Chondrocyte (in vitro differentiated cells): ENCODE results near the gene ARHGAP18. TPM values are rescaled to one million over a fixed set of nuclear protein-coding genes. Genes with fewer than 3 reads are reported as not detected.

Experiments
- DNase-seq: peaks from one replicate; pipeline ENCODE4 v3.0.0; 2021; ENCODE audit warnings: mixed read lengths, low spot score
- H3K27ac Mint-ChIP-seq: one replicate; pipeline ENCODE4 v1.8.0; 2021; ENCODE audit warnings: mild to moderate bottlenecking, moderate library complexity, mixed read lengths; ENCODE audit not compliant: unreplicated experiment
- H3K27me3 Mint-ChIP-seq: 2 replicates; pipeline ENCODE4 v1.8.0; 2021; ENCODE audit warnings: low read depth, mixed read lengths
- H3K36me3 Mint-ChIP-seq: 2 replicates; pipeline ENCODE4 v1.8.0; 2021; ENCODE audit warnings: low read depth, mixed read lengths
- H3K4me1 Mint-ChIP-seq: 2 replicates; pipeline ENCODE4 v1.8.0; 2021; ENCODE audit warnings: low read depth, mild to moderate bottlenecking, mixed read lengths
- H3K4me3 Mint-ChIP-seq: one replicate; pipeline ENCODE4 v1.8.0; 2021; ENCODE audit warnings: mild to moderate bottlenecking, moderate library complexity, mixed read lengths; ENCODE audit not compliant: unreplicated experiment
- H3K9me3 Mint-ChIP-seq: 2 replicates; pipeline ENCODE4 v1.8.0; 2021; ENCODE audit warnings: low read depth, mixed read lengths
- CTCF ChIP-seq: fragments of 200-600 bp; sonication (generic); IDR thresholded peaks from 2 replicates; pipeline ENCODE4 v1.5.0; 2021; ENCODE audit warnings: antibody characterized with exemption, mild to moderate bottlenecking, moderate library complexity
- total RNA-seq: library from RNA; stranded (reverse); gene quantifications from 3 replicates; pipeline ENCODE4 v1.2.1, GENCODE V29; 2021

Gene ARHGAP18
- total RNA-seq, 1 donor from 2014 or later, result 8.0 TPM

GRCh38 chr6:129698430-129698829 lies 11.5 kb downstream of the ARHGAP18 start:
- Mint-ChIP-seq H3K27me3 (no peaks in the 10 kb centered on the region), H3K36me3 (no peaks in the 10 kb centered on the region), H3K27ac (no peak overlapping the region), H3K9me3 (no peaks in the 10 kb centered on the region), H3K4me3 (no peak overlapping the region), H3K4me1 (peaks cover 39% of the 10 kb centered on the region)
- no peak for TF ChIP-seq CTCF
- DNase-seq, result no peak

GRCh38 chr6:129697788-129698187 lies 12.2 kb downstream of the ARHGAP18 start:
- H3K4me3 Mint-ChIP-seq, result no peak overlapping the region
- no peaks in the 10 kb centered on the region for H3K36me3 Mint-ChIP-seq
- H3K27me3 Mint-ChIP-seq, result no peaks in the 10 kb centered on the region
- H3K9me3 Mint-ChIP-seq, result no peaks in the 10 kb centered on the region
- no peak overlapping the region for H3K27ac Mint-ChIP-seq
- DNase-seq, result no peak
- TF ChIP-seq CTCF, result no peak
- peaks cover 42% of the 10 kb centered on the region for H3K4me1 Mint-ChIP-seq

GRCh38 chr6:129696843-129697242 lies 13.1 kb downstream of the ARHGAP18 start:
- no peak overlapping the region for H3K4me3 Mint-ChIP-seq
- H3K27me3 Mint-ChIP-seq, result no peaks in the 10 kb centered on the region
- H3K27ac Mint-ChIP-seq, result no peak overlapping the region
- no peaks in the 10 kb centered on the region for H3K36me3 Mint-ChIP-seq
- no peaks in the 10 kb centered on the region for H3K9me3 Mint-ChIP-seq
- peaks cover 41% of the 10 kb centered on the region for H3K4me1 Mint-ChIP-seq
- TF ChIP-seq CTCF, result no peak
- no peak for DNase-seq

- Mint-ChIP-seq H3K4me1 (peaks cover 38% of the 10 kb centered on the region), H3K4me3 (no peak overlapping the region), H3K36me3 (no peaks in the 10 kb centered on the region), H3K9me3 (no peaks in the 10 kb centered on the region), H3K27me3 (no peaks in the 10 kb centered on the region), H3K27ac (peak overlapping the region; percentile 8)
- TF ChIP-seq CTCF, result no peak
- no peak for DNase-seq
Measured at GRCh38 chr6:129696028-129696418, 14.0 kb downstream of the ARHGAP18 start.

GRCh38 chr6:129695373-129696027 lies 14.5 kb downstream of the ARHGAP18 start:
- Mint-ChIP-seq H3K27me3 (no peaks in the 10 kb centered on the region), H3K9me3 (no peaks in the 10 kb centered on the region), H3K36me3 (no peaks in the 10 kb centered on the region), H3K4me3 (no peak overlapping the region), H3K4me1 (peaks cover 33% of the 10 kb centered on the region), H3K27ac (peak overlapping the region; percentile 8)
- TF ChIP-seq CTCF, result no peak
- DNase-seq, result no peak
